Endothelial cell of umbilical vein (primary cell): ENCODE results near the gene SIM1. TPM values are rescaled to one million over a fixed set of nuclear protein-coding genes. Genes with fewer than 3 reads are reported as not detected.

ENCODE experiments used
- BruUV-seq: library from RNA; stranded (reverse); fragments of 400-500 nt; replicated peaks from 2 replicates; lab custom pipeline; 2021; lab: Mats Ljungman, UMichigan
- CTCF ChIA-PET: fragments of 300-600, 350-600 bp; sonication (Branson Sonifier 250); formaldehyde crosslinking; loops from one replicate; lab custom pipeline; 2021; ENCODE audit warnings: antibody characterized with exemption, inconsistent platforms; lab: Charles Lee
- POLR2A ChIA-PET: fragments of 300-600, 350-600 bp; sonication (Branson Sonifier 250); formaldehyde crosslinking; loops from one replicate; lab custom pipeline; 2021; ENCODE audit warnings: antibody characterized with exemption, inconsistent platforms; lab: Charles Lee
- DNase-seq: peaks from one replicate; pipeline ENCODE4 v3.0.0-alpha.2; 2011; ENCODE audit warnings: low read depth, low spot score
- FAIRE-seq: peaks from 2 replicates; lab custom pipeline; 2011; peaks lifted over from hg19 to GRCh38; lab: Jason Lieb, UNC
- H2AFZ ChIP-seq: 2 replicates; pipeline ENCODE4 v1.6.0; 2012; ENCODE audit warnings: low read depth, low read length, control low read depth, inconsistent platforms
- H3K27ac ChIP-seq: 2 replicates; pipeline ENCODE4 v1.5.1; 2011; ENCODE audit warnings: low read depth, mild to moderate bottlenecking, control low read depth, low read length, moderate library complexity; ENCODE audit not compliant: insufficient read depth
- H3K27me3 ChIP-seq, 2 experiments: 2 replicates each; pipeline versions ENCODE4 v1.6.0 to v1.6.1; 2011; ENCODE audit warnings: low read length in 2 of 2, mixed read lengths in 1 of 2; ENCODE audit not compliant: control insufficient read depth in 2 of 2, insufficient read depth in 2 of 2
- H3K36me3 ChIP-seq, 2 experiments: 2 replicates in 1 of 2; 3 replicates in 1 of 2; pipeline ENCODE4 v1.5.1; 2011; ENCODE audit warnings: low read length in 2 of 2, mild to moderate bottlenecking in 1 of 2, moderate library complexity in 1 of 2; ENCODE audit not compliant: control insufficient read depth in 2 of 2, insufficient read depth in 2 of 2; ENCODE audit errors: extremely low read depth in 1 of 2
- H3K4me1 ChIP-seq: 3 replicates; pipeline ENCODE4 v1.5.1; 2011; ENCODE audit warnings: mild to moderate bottlenecking, low read length; ENCODE audit not compliant: control insufficient read depth, insufficient read depth; ENCODE audit errors: extremely low read depth
- H3K4me2 ChIP-seq: 2 replicates; pipeline ENCODE4 v1.6.1; 2011; ENCODE audit warnings: low read length, control low read depth, mixed read lengths; ENCODE audit not compliant: insufficient read depth
- H3K4me3 ChIP-seq, 3 experiments: fragments of 200-600 bp in 1 of 3; sonication (generic), shearing (Covaris generic) in 1 of 3; replicated peaks in 1 of 3; 2 replicates each; pipeline ENCODE4 v1.5.1; 2011 to 2016; ENCODE audit warnings: control low read depth in 3 of 3, low read length in 3 of 3, mild to moderate bottlenecking in 2 of 3, inconsistent platforms in 1 of 3, low read depth in 1 of 3, moderate library complexity in 1 of 3; ENCODE audit not compliant: insufficient read depth in 1 of 3
- H3K79me2 ChIP-seq: 2 replicates; pipeline ENCODE4 v1.6.0; 2012; ENCODE audit warnings: low read length, inconsistent platforms; ENCODE audit not compliant: control insufficient read depth, insufficient read depth
- H3K9ac ChIP-seq: replicated peaks from 2 replicates; pipeline ENCODE3; 2011; ENCODE audit warnings: low read length, control low read depth; ENCODE audit not compliant: insufficient read depth; ENCODE audit errors: extremely low read depth
- H3K9me1 ChIP-seq: replicated peaks from 3 replicates; pipeline ENCODE4 v1.6.0; 2011; ENCODE audit warnings: mild to moderate bottlenecking, low read length; ENCODE audit not compliant: control insufficient read depth, insufficient read depth; ENCODE audit errors: extremely low read depth
- H3K9me3 ChIP-seq: replicated peaks from 2 replicates; pipeline ENCODE4 v1.5.1; 2012; ENCODE audit warnings: low read length, inconsistent platforms; ENCODE audit not compliant: control insufficient read depth, insufficient read depth
- H4K20me1 ChIP-seq: replicated peaks from 2 replicates; pipeline ENCODE3; 2011; ENCODE audit warnings: mild to moderate bottlenecking, low read length; ENCODE audit not compliant: control insufficient read depth, insufficient read depth; ENCODE audit errors: extremely low read depth
- CTCF ChIP-seq, 2 donors: IDR thresholded peaks; 1 replicate in 1 of 2; 2 replicates in 1 of 2; pipeline ENCODE4 v1.5.1; 2011; ENCODE audit warnings: low read length in 2 of 2, mild to moderate bottlenecking in 2 of 2, moderate library complexity in 2 of 2, control low read depth in 1 of 2, inconsistent platforms in 1 of 2, low read depth in 1 of 2; ENCODE audit not compliant: insufficient read depth in 1 of 2; ENCODE audit errors: extremely low read depth in 1 of 2
- EZH2 ChIP-seq: IDR thresholded peaks from 2 replicates; pipeline ENCODE4 v1.6.1; 2012; ENCODE audit warnings: borderline replicate concordance, low read depth, mild to moderate bottlenecking, moderate library complexity, low read length, inconsistent platforms; ENCODE audit not compliant: severe bottlenecking
- FOS ChIP-seq: IDR thresholded peaks from 2 replicates; pipeline ENCODE4 v1.6.1; 2011; ENCODE audit warnings: mild to moderate bottlenecking, low read length, moderate library complexity, borderline replicate concordance; ENCODE audit not compliant: insufficient read depth
- GATA2 ChIP-seq: IDR thresholded peaks from 2 replicates; pipeline ENCODE4 v1.7.0; 2011; ENCODE audit warnings: low read depth, mild to moderate bottlenecking, moderate library complexity, mixed read lengths, low read length; ENCODE audit not compliant: insufficient read length, insufficient read depth
- JUN ChIP-seq: IDR thresholded peaks from 2 replicates; pipeline ENCODE4 v1.6.1; 2011; ENCODE audit warnings: borderline replicate concordance, low read depth; ENCODE audit not compliant: insufficient read length, insufficient read depth
- MYC ChIP-seq: IDR thresholded peaks from one replicate; pipeline ENCODE4 v1.6.1; 2011; ENCODE audit warnings: mild to moderate bottlenecking, low read depth, low read length
- POLR2A ChIP-seq: IDR thresholded peaks from 2 replicates; pipeline ENCODE4 v1.6.1; 2012; ENCODE audit warnings: low read depth, mild to moderate bottlenecking, control low read depth, low read length
- POLR2AphosphoS5 ChIP-seq: IDR thresholded peaks from 2 replicates; pipeline ENCODE4 v1.6.1; 2012; ENCODE audit warnings: low read depth, mild to moderate bottlenecking, control low read depth, low read length, moderate library complexity; ENCODE audit not compliant: insufficient read depth
- dilution Hi-C: fragments of 300-500 bp; cut with MboI; formaldehyde crosslinking; loops from one replicate; pipeline ENCODE4 v1.15.0; 2019; ENCODE audit warnings: low sequenced_read_pairs; ENCODE audit not compliant: extremely low pct_ligation_motif_present
- intact Hi-C: fragments of 100-400 bp; cut with micrococcal nuclease; formaldehyde crosslinking; loops from one replicate; pipeline ENCODE4 v1.10.0; 2022
- polyA plus RNA-seq, 4 experiments: library from polyadenylated mRNA; depleted of rRNA in 3 of 4; stranded (reverse) in 3 of 4; unstranded in 1 of 4; fragments of >200 nt; gene quantifications; 2 replicates each; pipeline versions ENCODE4 v1.2.1 to v1.2.3, GENCODE V29; 2011 to 2012; ENCODE audit warnings: missing spikeins in 1 of 4
- total RNA-seq: library from RNA; stranded (reverse); gene quantifications from 2 replicates; pipeline ENCODE4 v1.2.3, GENCODE V29; 2021
- TF ChIP-seq, protein P1 (sequence below): IDR thresholded peaks from 2 replicates; pipeline ENCODE4 v1.6.1; 2011; ENCODE audit not compliant: insufficient read depth, insufficient read length

SIM1 gene
- total and polyA plus RNA-seq, 2 donors (not counting 3 experiments of a cell fraction or from before 2014, with no cell fraction given) = 0.14 to 0.29 TPM

- TF ChIP-seq GATA2 = no peak
- TF ChIP-seq, protein P1, sequence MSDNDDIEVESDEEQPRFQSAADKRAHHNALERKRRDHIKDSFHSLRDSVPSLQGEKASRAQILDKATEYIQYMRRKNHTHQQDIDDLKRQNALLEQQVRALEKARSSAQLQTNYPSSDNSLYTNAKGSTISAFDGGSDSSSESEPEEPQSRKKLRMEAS = no peak
- TF ChIP-seq JUN = no peak
- TF ChIP-seq EZH2 = no peak
- no peak for TF ChIP-seq POLR2A
- TF ChIP-seq POLR2AphosphoS5 = no peak
- no peak for TF ChIP-seq FOS
- TF ChIP-seq MYC = no peak
- TF ChIP-seq CTCF (IDR thresholded peaks at IDR 0.05; ENCODE audit: extremely low read depth in 1 of 2, insufficient read depth in 1 of 2, low read depth in 1 of 2, low read length in 2 of 2) = no peak
- Histone ChIP-seq H3K9me1 (no peaks in the 10 kb centered on the region), H3K27ac (no peak overlapping the region), H3K27me3 (peaks cover 32 to 43% of the 10 kb centered on the region in 2 experiments), H3K79me2 (no peaks in the 10 kb centered on the region), H3K4me3 (no peak overlapping the region), H3K4me2 (no peak overlapping the region), H3K9me3 (no peaks in the 10 kb centered on the region), H4K20me1 (no peaks in the 10 kb centered on the region), H3K36me3 (no peaks in the 10 kb centered on the region), H3K9ac (no peak overlapping the region), H3K4me1 (peaks cover 11% of the 10 kb centered on the region), H2AFZ (no peak overlapping the region)
- dilution Hi-C loops = no loop called here
- FAIRE-seq (no peak), DNase-seq (no peak)
- CTCF ChIA-PET = interaction anchor here (1.5 kb wide), 1 partner anchor 15 kb away, joined by 4 read pairs; no protein-coding TSS in a partner anchor
- POLR2A ChIA-PET = no interaction called here
- no TSS peak for BruUV-seq
- intact Hi-C loops = no loop called here
These were observed 19.2 kb downstream of the SIM1 start for GRCh38 chr6:100445512-100445911.
